Natural killer cell (primary cell): ENCODE data around the gene ELOA2. TPM values are rescaled to one million over a fixed set of nuclear protein-coding genes. Genes with fewer than 3 reads are reported as not detected.
A peak's percentile ranks its signal among the peaks of the same experiment; 100 is the strongest.
"Not testable (repeated sequence)": the region's sequence is repeated elsewhere in the genome, so short reads cannot be mapped to it uniquely, and the experiment has no call there.

ENCODE experiments used
- ATAC-seq, 3 donors: fragments of 150-1000 bp in 2 of 3; fragments of 200-7000 bp in 1 of 3; cut with Tn5 transposase; 1 replicate in 1 of 3; 2 replicates in 2 of 3; pipeline ENCODE4 v1.10.0; 2021; ENCODE audit warnings: mild to moderate bottlenecking in 2 of 3, moderate library complexity in 2 of 3
- DNase-seq, 2 donors: peaks; one replicate each; pipeline versions ENCODE4 v3.0.0 to v3.0.0-alpha.2; 2013 to 2021; ENCODE audit warnings: mixed read lengths in 1 of 2
- H3K27ac ChIP-seq: one replicate; pipeline ENCODE4 v1.5.1; 2013; ENCODE audit warnings: mild to moderate bottlenecking, low read length
- H3K27me3 ChIP-seq: one replicate; pipeline ENCODE4 v1.6.1; 2013; ENCODE audit warnings: low read length; ENCODE audit not compliant: control insufficient read depth, insufficient read depth
- H3K36me3 ChIP-seq: one replicate; pipeline ENCODE4 v1.6.1; 2013; ENCODE audit warnings: low read length; ENCODE audit not compliant: control insufficient read depth, insufficient read depth
- H3K4me1 ChIP-seq: one replicate; pipeline ENCODE4 v1.6.1; 2013; ENCODE audit warnings: low read length; ENCODE audit not compliant: control insufficient read depth, insufficient read depth
- H3K4me3 ChIP-seq: one replicate; pipeline ENCODE4 v1.5.1; 2013; ENCODE audit warnings: low read length
- H3K9me3 ChIP-seq: one replicate; pipeline ENCODE4 v1.6.1; 2013; ENCODE audit warnings: low read length; ENCODE audit not compliant: control insufficient read depth, insufficient read depth
- H3K27ac Mint-ChIP-seq, 2 donors: one replicate each; pipeline ENCODE4 v1.8.0; 2022; ENCODE audit warnings: mild to moderate bottlenecking in 2 of 2, mixed read lengths in 2 of 2, moderate library complexity in 1 of 2
- H3K27me3 Mint-ChIP-seq, 2 donors: one replicate each; pipeline ENCODE4 v1.8.0; 2022; ENCODE audit warnings: low read depth in 2 of 2, mixed read lengths in 2 of 2
- H3K36me3 Mint-ChIP-seq: one replicate; pipeline ENCODE4 v1.8.0; 2022; ENCODE audit warnings: mixed read lengths
- H3K4me1 Mint-ChIP-seq, 2 donors: one replicate each; pipeline ENCODE4 v1.8.0; 2022; ENCODE audit warnings: mixed read lengths in 2 of 2
- H3K4me3 Mint-ChIP-seq: one replicate; pipeline ENCODE4 v1.8.0; 2022; ENCODE audit warnings: mild to moderate bottlenecking, moderate library complexity, mixed read lengths
- H3K9me3 Mint-ChIP-seq, 2 donors: one replicate each; pipeline ENCODE4 v1.8.0; 2022; ENCODE audit warnings: mixed read lengths in 2 of 2
- WGBS: methylation state at CpG from one replicate; pipeline ENCODE4 v1.1.7; 2013; ENCODE audit warnings: missing lambda C conversion rate; ENCODE audit not compliant: insufficient coverage; 5-methylcytosine and 5-hydroxymethylcytosine counted together
- intact Hi-C: fragments of 100-400 bp; cut with micrococcal nuclease; formaldehyde crosslinking; loops from one replicate; pipeline ENCODE4 v1.14.2; 2022
- total RNA-seq, 4 donors: library from RNA; stranded (reverse); fragments of 120-200 nt in 1 of 4; gene quantifications; one replicate each; pipeline versions ENCODE4 v1.2.3 to v1.2.4, GENCODE V29; 2013 to 2022

The ELOA2 gene
- total RNA-seq, 3 donors from 2014 or later (not counting 1 experiment from before 2014, with no cell fraction given): not detected

GRCh38 chr18:47025557-47026174 lies 9.8 kb downstream of the ELOA2 start:
- H3K9me3 Mint-ChIP-seq, H3K4me3 ChIP-seq, H3K9me3 ChIP-seq, H3K36me3 ChIP-seq, H3K4me3 Mint-ChIP-seq, H3K27ac ChIP-seq, H3K4me1 Mint-ChIP-seq, DNase-seq, H3K4me1 ChIP-seq, H3K36me3 Mint-ChIP-seq, intact Hi-C loops, H3K27me3 Mint-ChIP-seq, H3K27ac Mint-ChIP-seq, H3K27me3 ChIP-seq: not testable (repeated sequence)
- peak in 1 of 3 donors; percentile 19 for ATAC-seq
- WGBS: 90% methylated on average over 3 of the region's 17 CpGs

- H3K27me3 Mint-ChIP-seq, H3K4me3 ChIP-seq, H3K4me1 ChIP-seq, H3K9me3 Mint-ChIP-seq, H3K27ac Mint-ChIP-seq, H3K36me3 Mint-ChIP-seq, H3K9me3 ChIP-seq, intact Hi-C loops, H3K27ac ChIP-seq, H3K36me3 ChIP-seq, H3K4me3 Mint-ChIP-seq, H3K27me3 ChIP-seq, H3K4me1 Mint-ChIP-seq, DNase-seq: not testable (repeated sequence)
- no CpG with 5 or more reads among the region's 55 CpGs for WGBS
- peak in 2 of 3 donors; percentile 11 to 34 for ATAC-seq
Observed at GRCh38 chr18:47023769-47024465, 11.5 kb downstream of the ELOA2 start.

GRCh38 chr18:47022821-47023220 lies 12.6 kb downstream of the ELOA2 start:
- intact Hi-C loops, H3K4me1 ChIP-seq, H3K36me3 ChIP-seq, H3K9me3 ChIP-seq, H3K4me1 Mint-ChIP-seq, ATAC-seq, H3K9me3 Mint-ChIP-seq, H3K27ac Mint-ChIP-seq, H3K27me3 Mint-ChIP-seq, H3K4me3 Mint-ChIP-seq, H3K27me3 ChIP-seq, H3K27ac ChIP-seq, H3K4me3 ChIP-seq, H3K36me3 Mint-ChIP-seq, DNase-seq: not testable (repeated sequence)
- WGBS: 94% methylated on average over 9 of the region's 29 CpGs

GRCh38 chr18:47020757-47021156 lies 14.7 kb downstream of the ELOA2 start:
- H3K27me3 ChIP-seq, H3K4me3 ChIP-seq, DNase-seq, H3K4me3 Mint-ChIP-seq, H3K27me3 Mint-ChIP-seq, H3K27ac ChIP-seq, H3K27ac Mint-ChIP-seq, H3K9me3 ChIP-seq, intact Hi-C loops, H3K4me1 ChIP-seq, H3K4me1 Mint-ChIP-seq, H3K9me3 Mint-ChIP-seq, H3K36me3 ChIP-seq, H3K36me3 Mint-ChIP-seq: not testable (repeated sequence)
- no CpG with 5 or more reads among the region's 19 CpGs for WGBS
- ATAC-seq: peak in 1 of 3 donors; percentile 15

GRCh38 chr18:47019870-47020269 lies 15.6 kb downstream of the ELOA2 start:
- H3K27me3 ChIP-seq, intact Hi-C loops: not testable (repeated sequence)

More at GRCh38 chr18:47019870-47020269, 15.6 kb downstream of the ELOA2 start:
- DNase-seq, H3K4me1 ChIP-seq, H3K4me3 ChIP-seq, H3K4me1 Mint-ChIP-seq, H3K36me3 ChIP-seq, H3K36me3 Mint-ChIP-seq, ATAC-seq, H3K27ac Mint-ChIP-seq, H3K27me3 Mint-ChIP-seq, H3K9me3 Mint-ChIP-seq, H3K27ac ChIP-seq, H3K9me3 ChIP-seq, H3K4me3 Mint-ChIP-seq: not testable (repeated sequence)
- WGBS: no CpG with 5 or more reads among the region's 10 CpGs

Other genes with a start within 250 kb of the ELOA2 start
- 10 to 100 TPM; 48.9 to 55.9 (median 50.0) TPM for gene PIAS2, start 118.1 kb downstream of the ELOA2 start, total RNA-seq
- 1 to 10 TPM in 1 of 3 donors, under 1 TPM in 2; 0.45 to 1.2 (median 0.52) TPM for gene KATNAL2, start 118.0 kb downstream of the ELOA2 start, total RNA-seq
- gene HDHD2, start 114.9 kb upstream of the ELOA2 start, total RNA-seq: 10 to 100 TPM; 27.5 to 36.2 (median 35.3) TPM
- gene IER3IP1, start 140.7 kb upstream of the ELOA2 start, total RNA-seq: 1 to 10 TPM; 6.1 to 8.7 (median 8.4) TPM
- not detected for gene SKOR2, start 216.0 kb upstream of the ELOA2 start, total RNA-seq